HepG2 (cell line): ENCODE measurements around the gene EPHB4. TPM values are rescaled to one million over a fixed set of nuclear protein-coding genes. Genes with fewer than 3 reads are reported as not detected.

ENCODE experiments used
- ATAC-seq: fragments of 200-7000 bp; cut with Tn5 transposase; 3 replicates; pipeline ENCODE4 v1.9.1; 2020; ENCODE audit warnings: mild to moderate bottlenecking, moderate library complexity
- BruUV-seq: library from RNA; stranded (reverse); fragments of 400-500 nt; replicated peaks from 2 replicates; lab custom pipeline; 2021; lab: Mats Ljungman, UMichigan
- CTCF ChIA-PET: fragments of 300-600 bp; formaldehyde crosslinking; extraction: SDS; loops from one replicate; lab custom pipeline; 2021; ENCODE audit warnings: low total read pairs, inconsistent platforms, low intra/inter-chr PET ratio; lab: Yijun Ruan, JAX
- POLR2A ChIA-PET: fragments of 350-600 bp; sonication (Branson Sonifier 250); formaldehyde crosslinking; loops from one replicate; lab custom pipeline; 2020; ENCODE audit warnings: antibody characterized with exemption, inconsistent platforms; lab: Yijun Ruan, JAX
- DNase-seq: peaks from one replicate; pipeline ENCODE4 v3.0.0-alpha.2; 2015; ENCODE audit warnings: low spot score
- FAIRE-seq: peaks from 3 replicates; lab custom pipeline; 2011; peaks lifted over from hg19 to GRCh38; lab: Jason Lieb, UNC
- H2AFZ ChIP-seq: one replicate; pipeline ENCODE4 v1.6.1; 2011; ENCODE audit warnings: low read length, inconsistent platforms
- H3K27ac ChIP-seq: fragments of 300-600 bp; 3 replicates; pipeline ENCODE4 v1.8.0; 2011; ENCODE audit warnings: mixed run types, mild to moderate bottlenecking, mixed read lengths, low read length, inconsistent platforms; ENCODE audit not compliant: insufficient read depth; ENCODE audit errors: extremely low read length
- H3K27me3 ChIP-seq, 2 experiments: fragments of 200-600 bp in 1 of 2; 2 replicates in 1 of 2; 3 replicates in 1 of 2; pipeline versions ENCODE4 v1.6.0 to v1.8.0; 2011; ENCODE audit warnings: low read length in 2 of 2, mild to moderate bottlenecking in 2 of 2, moderate library complexity in 2 of 2, inconsistent platforms in 1 of 2; ENCODE audit not compliant: insufficient read depth in 2 of 2, control insufficient read depth in 1 of 2
- H3K36me3 ChIP-seq, 2 experiments: fragments of 200-600 bp in 1 of 2; replicated peaks in 1 of 2; 2 replicates in 1 of 2; 3 replicates in 1 of 2; pipeline versions ENCODE4 v1.5.1 to v1.8.0; 2011; ENCODE audit warnings: low read length in 2 of 2, inconsistent platforms in 1 of 2; ENCODE audit not compliant: insufficient read depth in 2 of 2, control insufficient read depth in 1 of 2
- H3K4me1 ChIP-seq: 2 replicates; pipeline ENCODE4 v1.5.1; 2012; ENCODE audit warnings: low read length, inconsistent platforms; ENCODE audit not compliant: insufficient read depth
- H3K4me2 ChIP-seq: 2 replicates; pipeline ENCODE4 v1.6.0; 2011; ENCODE audit warnings: low read depth, low read length, inconsistent platforms
- H3K4me3 ChIP-seq, 3 experiments: fragments of 200-600 bp in 1 of 3; sonication (generic), shearing (Covaris generic) in 1 of 3; replicated peaks in 1 of 3; 2 replicates each; pipeline ENCODE4 v1.5.1; 2011 to 2016; ENCODE audit warnings: low read length in 3 of 3, inconsistent platforms in 2 of 3, low read depth in 2 of 3, mild to moderate bottlenecking in 2 of 3, control low read depth in 1 of 3, mixed read lengths in 1 of 3; ENCODE audit not compliant: insufficient read depth in 1 of 3
- H3K79me2 ChIP-seq: one replicate; pipeline ENCODE4 v1.6.1; 2011; ENCODE audit warnings: low read length, inconsistent platforms; ENCODE audit not compliant: insufficient read depth
- H3K9ac ChIP-seq: 2 replicates; pipeline ENCODE4 v1.6.0; 2011; ENCODE audit warnings: mild to moderate bottlenecking, low read depth, low read length, inconsistent platforms; ENCODE audit not compliant: insufficient read depth
- H3K9me3 ChIP-seq: 2 replicates; pipeline ENCODE4 v1.5.1; 2012; ENCODE audit warnings: mild to moderate bottlenecking, low read length
- H4K20me1 ChIP-seq: 2 replicates; pipeline ENCODE4 v1.6.0; 2011; ENCODE audit warnings: inconsistent platforms, mild to moderate bottlenecking, low read length, moderate library complexity; ENCODE audit not compliant: insufficient read depth
- CHD4 ChIP-seq: fragments of 200-600 bp; sonication (generic); IDR thresholded peaks from 2 replicates; pipeline ENCODE4 v1.7.0; 2017; ENCODE audit warnings: mild to moderate bottlenecking, low read length, borderline replicate concordance
- CREM ChIP-seq, 2 experiments: sonication (generic) in 1 of 2; formaldehyde crosslinking in 1 of 2; IDR thresholded peaks; 2 replicates each; pipeline versions ENCODE4 v1.4.0 to v1.6.1; 2016 to 2020; ENCODE audit warnings: antibody characterized with exemption in 1 of 2, mild to moderate bottlenecking in 1 of 2, missing genetic modification reagents in 1 of 2
- E2F2 ChIP-seq: sonication (generic); formaldehyde crosslinking; IDR thresholded peaks from 2 replicates; pipeline ENCODE4 v1.4.0; 2020; ENCODE audit warnings: missing genetic modification reagents, borderline replicate concordance
- GLI4 ChIP-seq: sonication (generic); formaldehyde crosslinking; IDR thresholded peaks from 2 replicates; pipeline ENCODE4 v1.5.1; 2020; ENCODE audit warnings: missing genetic modification reagents, mild to moderate bottlenecking, moderate library complexity, borderline replicate concordance
- HOXA5 ChIP-seq: sonication (generic); formaldehyde crosslinking; IDR thresholded peaks from 2 replicates; pipeline ENCODE4 v1.4.0; 2020; ENCODE audit warnings: missing genetic modification reagents
- MLX ChIP-seq: IDR thresholded peaks from 2 replicates; pipeline ENCODE4 v1.6.1; 2016
- RFX5 ChIP-seq: IDR thresholded peaks from 2 replicates; pipeline ENCODE4 v1.6.1; 2011; ENCODE audit warnings: low read depth, low read length, improper control_type of control experiment
- SIX1 ChIP-seq: sonication (generic); formaldehyde crosslinking; IDR thresholded peaks from 2 replicates; pipeline ENCODE4 v1.4.0; 2020; ENCODE audit warnings: missing genetic modification reagents, borderline replicate concordance
- TSC22D2 ChIP-seq: sonication (generic); formaldehyde crosslinking; IDR thresholded peaks from 2 replicates; pipeline ENCODE4 v1.5.1; 2020; ENCODE audit warnings: missing genetic modification reagents, mild to moderate bottlenecking, borderline replicate concordance
- ZNF335 ChIP-seq: sonication (generic); formaldehyde crosslinking; IDR thresholded peaks from 2 replicates; pipeline ENCODE4 v1.4.0; 2020; ENCODE audit warnings: missing genetic modification reagents
- ZNF556 ChIP-seq: sonication (generic); formaldehyde crosslinking; IDR thresholded peaks from 2 replicates; pipeline ENCODE4 v1.4.0; 2020; ENCODE audit warnings: mild to moderate bottlenecking, missing genetic modification reagents, borderline replicate concordance
- ZNF709 ChIP-seq: sonication (generic); formaldehyde crosslinking; IDR thresholded peaks from 2 replicates; pipeline ENCODE4 v1.5.0; 2020; ENCODE audit warnings: mild to moderate bottlenecking, missing genetic modification reagents
- ZSCAN20 ChIP-seq: sonication (generic); formaldehyde crosslinking; IDR thresholded peaks from 2 replicates; pipeline ENCODE4 v1.4.0; 2020; ENCODE audit warnings: missing genetic modification reagents, mild to moderate bottlenecking, borderline replicate concordance
- WGBS: methylation state at CpG from one replicate; pipeline ENCODE4 v1.1.6; 2017; ENCODE audit warnings: low lambda C conversion rate; 5-methylcytosine and 5-hydroxymethylcytosine counted together
- in situ Hi-C: cut with HindIII; loops from 2 replicates; pipeline ENCODE4 v1.10.0; 2017; ENCODE audit warnings: low pct_unique_long_range_greater_than_20kb; ENCODE audit not compliant: extremely low pct_ligation_motif_present
- intact Hi-C: fragments of 100-400 bp; cut with micrococcal nuclease; formaldehyde crosslinking; loops from one replicate; pipeline ENCODE4 v1.10.0; 2022; ENCODE audit not compliant: unreplicated experiment
- polyA plus RNA-seq, 8 experiments: library from polyadenylated mRNA; depleted of rRNA in 3 of 8; stranded (reverse) in 7 of 8; unstranded in 1 of 8; fragments of >200 nt; fragmentation: Illumina TruSeq in 4 of 8; extraction: Trizol in 4 of 8; gene quantifications; 2 replicates each; pipeline versions ENCODE4 v1.2.1 to v1.2.3, GENCODE V29; 2011 to 2016; ENCODE audit warnings: low read depth in 4 of 8, missing spikeins in 1 of 8, mixed read lengths in 1 of 8; ENCODE audit not compliant: insufficient read depth in 1 of 8
- total RNA-seq, 5 experiments: library from RNA; depleted of rRNA; stranded (reverse); fragments of >200 nt; fragmentation: Illumina TruSeq; extraction: Trizol; gene quantifications; 2 replicates each; pipeline ENCODE4 v1.2.3, GENCODE V29; 2016; ENCODE audit warnings: low read depth in 1 of 5
- TF ChIP-seq, protein P1 (sequence below): sonication (generic); formaldehyde crosslinking; IDR thresholded peaks from 2 replicates; pipeline ENCODE4 v1.4.0; 2020; ENCODE audit warnings: missing genetic modification reagents

Gene EPHB4
- total and polyA plus RNA-seq, 2 of the 13 experiments (the other 11 are each of a cell fraction or from before 2014, with no cell fraction given), result 61.4 to 69.6 TPM

- Histone ChIP-seq H3K27me3 (no peaks in the 10 kb centered on the region), H3K27ac (no peak overlapping the region), H4K20me1 (no peaks in the 10 kb centered on the region), H3K4me3 (no peak overlapping the region), H3K4me2 (no peak overlapping the region), H3K9ac (no peak overlapping the region), H3K9me3 (no peaks in the 10 kb centered on the region), H3K4me1 (peaks cover 53% of the 10 kb centered on the region), H2AFZ (no peak overlapping the region), H3K36me3 (no peaks in the 10 kb centered on the region), H3K79me2 (no peaks in the 10 kb centered on the region)
- no peak for DNase-seq
- ChIA-PET POLR2A (interaction anchor here (1.4 to 2.4 kb wide), 2 partner anchors 9 to 15 kb away, joined by 9 to 13 read pairs; partner anchors contain the start of genes EPHB4 and SLC12A9), CTCF (interaction anchor here (1.7 kb wide), 1 partner anchor 15 kb away, joined by 3 read pairs; the partner anchor contains the start of gene SLC12A9)
- BruUV-seq, result no TSS peak
- intact Hi-C loops, result no loop called here
- no peak for TF ChIP-seq CHD4
- TF ChIP-seq, protein P1, sequence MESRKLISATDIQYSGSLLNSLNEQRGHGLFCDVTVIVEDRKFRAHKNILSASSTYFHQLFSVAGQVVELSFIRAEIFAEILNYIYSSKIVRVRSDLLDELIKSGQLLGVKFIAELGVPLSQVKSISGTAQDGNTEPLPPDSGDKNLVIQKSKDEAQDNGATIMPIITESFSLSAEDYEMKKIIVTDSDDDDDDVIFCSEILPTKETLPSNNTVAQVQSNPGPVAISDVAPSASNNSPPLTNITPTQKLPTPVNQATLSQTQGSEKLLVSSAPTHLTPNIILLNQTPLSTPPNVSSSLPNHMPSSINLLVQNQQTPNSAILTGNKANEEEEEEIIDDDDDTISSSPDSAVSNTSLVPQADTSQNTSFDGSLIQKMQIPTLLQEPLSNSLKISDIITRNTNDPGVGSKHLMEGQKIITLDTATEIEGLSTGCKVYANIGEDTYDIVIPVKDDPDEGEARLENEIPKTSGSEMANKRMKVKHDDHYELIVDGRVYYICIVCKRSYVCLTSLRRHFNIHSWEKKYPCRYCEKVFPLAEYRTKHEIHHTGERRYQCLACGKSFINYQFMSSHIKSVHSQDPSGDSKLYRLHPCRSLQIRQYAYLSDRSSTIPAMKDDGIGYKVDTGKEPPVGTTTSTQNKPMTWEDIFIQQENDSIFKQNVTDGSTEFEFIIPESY (CRISPR knock-in tag), result peak; percentile 67
- no peak for TF ChIP-seq HOXA5
- WGBS, result 98% methylated on average over 37 of the region's 37 CpGs
- no peak for ATAC-seq
- no peak for FAIRE-seq
- in situ Hi-C loops, result no loop called here
These were observed 9.9 kb upstream of the EPHB4 start for GRCh38 chr7:100837099-100837836.

DNA sequence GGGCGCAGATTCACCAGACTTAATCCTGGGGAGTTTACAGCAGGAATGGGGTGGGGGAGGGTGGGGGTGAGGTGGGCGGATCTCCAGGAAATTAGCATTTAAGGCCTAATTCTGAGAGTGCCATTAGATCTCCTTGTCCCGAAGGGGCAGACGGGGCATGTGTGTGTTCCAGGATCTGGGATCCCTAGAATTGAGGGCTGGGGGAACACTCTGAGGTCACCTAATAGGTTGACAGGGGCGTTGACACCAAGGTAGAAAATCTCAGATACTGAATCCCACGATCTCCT, 9.4 kb upstream of the EPHB4 start:
- ChIA-PET CTCF (interaction anchor here (1.7 kb wide), 1 partner anchor 16 kb away, joined by 3 read pairs; the partner anchor contains the start of gene SLC12A9), POLR2A (interaction anchor here (0.7 to 2.4 kb wide), 6 partner anchors 9 to 53 kb away, joined by 4 to 13 read pairs (median 6); partner anchors contain the start of genes EPHB4, SLC12A9, SRRT and UFSP1)
- H3K27ac ChIP-seq, result no peak overlapping the region
- H2AFZ ChIP-seq, result no peak overlapping the region
- no peaks in the 10 kb centered on the region for H3K27me3 ChIP-seq
- intact Hi-C loops (no loop called here), in situ Hi-C loops (no loop called here)
- H3K9me3 ChIP-seq, result no peaks in the 10 kb centered on the region
- H3K4me1 ChIP-seq, result peaks cover 58% of the 10 kb centered on the region
- no peak for DNase-seq
- 97% methylated on average over 5 of the region's 6 CpGs for WGBS
- H3K9ac ChIP-seq, result no peak overlapping the region
- H4K20me1 ChIP-seq, result no peaks in the 10 kb centered on the region
- no peak for ATAC-seq
- H3K4me2 ChIP-seq, result no peak overlapping the region; the same call in 1 of the 2 replicates
- H3K36me3 ChIP-seq, result no peaks in the 10 kb centered on the region
- BruUV-seq, result no TSS peak
- no peak for FAIRE-seq
- H3K4me3 ChIP-seq, result no peak overlapping the region
- H3K79me2 ChIP-seq, result no peaks in the 10 kb centered on the region
- TF ChIP-seq RFX5, result no peak
- no peak for TF ChIP-seq E2F2 (CRISPR knock-in tag)
- TF ChIP-seq CREM (IDR thresholded peaks at IDR 0.05), result no peak
- no peak for TF ChIP-seq CREM (CRISPR knock-in tag; IDR thresholded peaks at IDR 0.05)
- TF ChIP-seq ZNF556 (CRISPR knock-in tag), result no peak
- no peak for TF ChIP-seq SIX1 (CRISPR knock-in tag)
- TF ChIP-seq ZNF335 (CRISPR knock-in tag), result no peak
- TF ChIP-seq ZNF709 (CRISPR knock-in tag), result no peak
- TF ChIP-seq ZSCAN20 (CRISPR knock-in tag), result no peak
- no peak for TF ChIP-seq GLI4 (CRISPR knock-in tag)
- TF ChIP-seq MLX (CRISPR knock-in tag), result no peak
- TF ChIP-seq TSC22D2, result no peak
